ENCODE measurements around the gene PRDX2.

The PRDX2 gene

GRCh38 chr19:12792051-12792852 lies 9.3 kb downstream of the PRDX2 start:
- peak; percentile 88 for DNase-seq

- peak; percentile 99 for DNase-seq
Measured at GRCh38 chr19:12791345-12792050, 10.1 kb downstream of the PRDX2 start, which contains the start of gene JUNB. JUNB (plus strand) TSS chr19:12791486; CDS start chr19:12791772, 286 bp downstream.

- peak; percentile 66 for DNase-seq
Measured at GRCh38 chr19:12790628-12791344, 10.8 kb downstream of the PRDX2 start.

GRCh38 chr19:12789904-12790619 lies 11.5 kb downstream of the PRDX2 start:
- DNase-seq: peak; percentile 98

GRCh38 chr19:12789098-12789903 lies 12.3 kb downstream of the PRDX2 start:
- no peak for DNase-seq

GRCh38 chr19:12788682-12789097 lies 12.9 kb downstream of the PRDX2 start:
- DNase-seq: peak; percentile 72

- no peak for DNase-seq
Measured at GRCh38 chr19:12788042-12788681, 13.4 kb downstream of the PRDX2 start.

- DNase-seq: no peak
Measured at GRCh38 chr19:12787458-12787857, 14.1 kb downstream of the PRDX2 start.

- no peak for DNase-seq
Measured at GRCh38 chr19:12786952-12787351, 14.6 kb downstream of the PRDX2 start.

- DNase-seq: no peak
Measured at GRCh38 chr19:12786141-12786870, 15.3 kb downstream of the PRDX2 start.

- peak; percentile 65 for DNase-seq
Measured at GRCh38 chr19:12785431-12786031, 16.1 kb downstream of the PRDX2 start.

- peak; percentile 66 for DNase-seq
Measured at GRCh38 chr19:12784871-12785430, 16.6 kb downstream of the PRDX2 start.

- peak; percentile 65 for DNase-seq
Measured at GRCh38 chr19:12784394-12784870, 17.2 kb downstream of the PRDX2 start.

- peak; percentile 63 for DNase-seq
Measured at GRCh38 chr19:12783849-12784393, 17.7 kb downstream of the PRDX2 start.

GRCh38 chr19:12783291-12783848 lies 18.2 kb downstream of the PRDX2 start:
- peak; percentile 88 for DNase-seq

- peak; percentile 96 for DNase-seq
Measured at GRCh38 chr19:12782424-12783290, 18.9 kb downstream of the PRDX2 start.

- DNase-seq: no peak
Measured at GRCh38 chr19:12782174-12782423, 19.5 kb downstream of the PRDX2 start.

Measured in activated CD8-positive, alpha-beta memory T cell treated with anti-CD3 and anti-CD28 coated beads, Interleukin-2, amount 50 U/mL, for 48 hours (primary cell).